ENCODE data around the gene DNAL4. TPM values are rescaled to one million over a fixed set of nuclear protein-coding genes. Genes with fewer than 3 reads are reported as not detected.
A peak's percentile ranks its signal among the peaks of the same experiment; 100 is the strongest.

The DNAL4 gene
- total RNA-seq, 1 donor, result 17.0 TPM

- H3K79me2 ChIP-seq (ENCODE audit: insufficient read depth, low read length), result no peaks in the 10 kb centered on the region
- no peak overlapping the region for H3K27ac ChIP-seq (ENCODE audit: low read depth, low read length)
- H4K20me1 ChIP-seq (ENCODE audit: insufficient read depth, low read length), result no peaks in the 10 kb centered on the region
- H3K27me3 ChIP-seq (ENCODE audit: insufficient read depth, low read length), result peaks cover 11% of the 10 kb centered on the region
- no peak for TF ChIP-seq CTCF (IDR thresholded peaks at IDR 0.05; ENCODE audit: extremely low read depth, low read depth, low read length)
- H3K9me3 ChIP-seq (ENCODE audit: low read depth, low read length), result no peaks in the 10 kb centered on the region
- H3K4me2 ChIP-seq (ENCODE audit: insufficient read depth, low read length), result peak overlapping the region; percentile 34
- H3K4me1 ChIP-seq (ENCODE audit: insufficient read depth, low read length), result peaks cover 13% of the 10 kb centered on the region
- peak overlapping the region; percentile 19 for H3K4me3 ChIP-seq (ENCODE audit: insufficient read depth, low read length)
- no peak overlapping the region for H2AFZ ChIP-seq (ENCODE audit: low read length)
- H3K36me3 ChIP-seq (ENCODE audit: insufficient read depth, low read length), result no peaks in the 10 kb centered on the region
- peak; percentile 94 for DNase-seq (ENCODE audit: insufficient read length, low spot score, missing footprints)
These were observed 42.0 kb upstream of the DNAL4 start for GRCh38 chr22:38835888-38836301.

GRCh38 chr22:38834991-38835390, 41.0 kb upstream of the DNAL4 start:
- Histone ChIP-seq H3K4me1 (ENCODE audit: insufficient read depth, low read length) (peaks cover 13% of the 10 kb centered on the region), H3K36me3 (ENCODE audit: insufficient read depth, low read length) (no peaks in the 10 kb centered on the region), H2AFZ (ENCODE audit: low read length) (no peak overlapping the region), H3K4me2 (ENCODE audit: insufficient read depth, low read length) (no peak overlapping the region), H4K20me1 (ENCODE audit: insufficient read depth, low read length) (no peaks in the 10 kb centered on the region), H3K27ac (ENCODE audit: low read depth, low read length) (no peak overlapping the region), H3K9me3 (ENCODE audit: low read depth, low read length) (no peaks in the 10 kb centered on the region), H3K27me3 (ENCODE audit: insufficient read depth, low read length) (peaks cover 6% of the 10 kb centered on the region), H3K4me3 (ENCODE audit: insufficient read depth, low read length) (no peak overlapping the region), H3K79me2 (ENCODE audit: insufficient read depth, low read length) (no peaks in the 10 kb centered on the region)
- DNase-seq (ENCODE audit: insufficient read length, low spot score, missing footprints), result peak; percentile 85
- TF ChIP-seq CTCF (IDR thresholded peaks at IDR 0.05; ENCODE audit: extremely low read depth, low read depth, low read length), result no peak

- H3K27ac ChIP-seq (ENCODE audit: low read depth, low read length), result no peak overlapping the region
These were observed 40.4 kb upstream of the DNAL4 start for GRCh38 chr22:38834215-38834953.

More at GRCh38 chr22:38834215-38834953, 40.4 kb upstream of the DNAL4 start:
- no peak overlapping the region for H3K4me3 ChIP-seq (ENCODE audit: insufficient read depth, low read length)
- no peak overlapping the region for H3K4me2 ChIP-seq (ENCODE audit: insufficient read depth, low read length)
- peaks cover 13% of the 10 kb centered on the region for H3K4me1 ChIP-seq (ENCODE audit: insufficient read depth, low read length)
- H3K9me3 ChIP-seq (ENCODE audit: low read depth, low read length), result no peaks in the 10 kb centered on the region
- no peaks in the 10 kb centered on the region for H4K20me1 ChIP-seq (ENCODE audit: insufficient read depth, low read length)
- no peaks in the 10 kb centered on the region for H3K36me3 ChIP-seq (ENCODE audit: insufficient read depth, low read length)
- TF ChIP-seq CTCF (IDR thresholded peaks at IDR 0.05; ENCODE audit: extremely low read depth, low read depth, low read length), result no peak
- H2AFZ ChIP-seq (ENCODE audit: low read length), result no peak overlapping the region
- H3K27me3 ChIP-seq (ENCODE audit: insufficient read depth, low read length), result peaks cover 4% of the 10 kb centered on the region
- H3K79me2 ChIP-seq (ENCODE audit: insufficient read depth, low read length), result no peaks in the 10 kb centered on the region
- peak; percentile 87 for DNase-seq (ENCODE audit: insufficient read length, low spot score, missing footprints)
